ENCODE data around the gene KRTAP10-1.
"Not testable (repeated sequence)": the region's sequence is repeated elsewhere in the genome, so short reads cannot be mapped to it uniquely, and the experiment has no call there.

The KRTAP10-1 gene, protein sequence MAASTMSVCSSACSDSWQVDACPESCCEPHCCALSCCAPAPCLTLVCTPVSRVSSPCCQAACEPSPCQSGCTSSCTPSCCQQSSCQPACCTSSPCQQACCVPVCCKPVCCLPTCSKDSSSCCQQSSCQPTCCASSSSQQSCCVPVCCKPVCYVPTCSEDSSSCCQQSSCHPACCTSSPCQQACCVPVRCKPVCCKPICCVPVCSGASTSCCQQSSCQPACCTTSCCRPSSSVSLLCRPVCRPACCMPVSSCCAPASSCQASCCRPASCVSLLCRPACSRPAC

DNA sequence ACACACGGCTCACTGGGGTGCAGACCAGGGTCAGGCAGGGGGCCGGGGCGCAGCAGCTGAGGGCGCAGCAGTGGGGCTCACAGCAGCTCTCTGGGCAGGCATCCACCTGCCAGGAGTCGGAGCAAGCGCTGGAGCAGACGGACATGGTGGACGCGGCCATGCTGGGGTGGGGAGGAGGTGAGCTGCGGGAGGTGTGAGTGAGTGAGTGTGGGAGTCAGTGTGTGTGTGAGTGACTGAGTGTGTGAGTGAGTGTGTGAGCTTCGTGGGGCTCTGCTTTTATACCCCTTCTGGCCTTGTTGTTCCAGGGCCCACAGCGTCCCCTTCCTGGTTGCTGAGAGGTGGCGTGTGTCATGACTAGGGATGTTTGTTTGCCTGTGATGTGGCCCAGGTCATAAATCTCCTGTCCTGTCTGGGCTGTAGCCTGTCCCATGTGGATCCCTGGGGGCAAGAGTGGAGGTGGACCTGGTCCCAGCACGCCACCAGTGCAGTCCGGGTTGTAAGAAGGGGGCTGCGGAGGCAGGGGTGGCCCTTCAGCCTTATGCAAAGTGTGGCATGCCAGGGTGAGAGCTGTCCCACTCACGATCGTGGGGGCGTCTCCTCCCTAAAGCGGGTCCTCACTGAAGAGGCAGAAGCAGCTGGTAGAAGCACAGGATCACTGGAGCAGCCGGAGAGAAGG is at the start of gene KRTAP10-1:
Gene KRTAP10-1, minus strand, starts transcription at position 205 of the 676 bp plus-strand sequence. Its CDS starts 45 bp downstream, at position 160.
- no peak for DNase-seq (ENCODE audit: extremely low read depth in 1 of 2, low read depth in 1 of 2)

DNA sequence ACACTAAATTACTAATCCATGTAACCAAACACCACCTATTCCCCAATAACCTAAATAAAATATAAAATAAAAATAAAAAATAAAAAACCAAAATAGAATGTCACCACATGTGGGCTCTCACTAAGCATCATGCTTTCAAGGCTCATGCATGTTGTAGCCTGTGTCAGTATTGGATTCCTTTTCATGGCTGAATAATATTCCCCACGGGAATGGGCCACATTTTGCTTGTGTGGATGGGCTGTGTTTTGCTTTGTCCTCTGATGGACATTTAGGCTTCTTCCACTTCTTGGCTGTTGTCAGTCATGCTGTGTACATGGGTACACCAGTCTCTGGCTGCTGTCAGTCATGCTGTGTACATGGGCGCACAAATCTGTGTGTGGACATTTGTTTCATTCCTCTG is 49.1 kb upstream of the KRTAP10-1 start:
- DNase-seq (ENCODE audit: extremely low read depth in 1 of 2, low read depth in 1 of 2), result no peak

DNA sequence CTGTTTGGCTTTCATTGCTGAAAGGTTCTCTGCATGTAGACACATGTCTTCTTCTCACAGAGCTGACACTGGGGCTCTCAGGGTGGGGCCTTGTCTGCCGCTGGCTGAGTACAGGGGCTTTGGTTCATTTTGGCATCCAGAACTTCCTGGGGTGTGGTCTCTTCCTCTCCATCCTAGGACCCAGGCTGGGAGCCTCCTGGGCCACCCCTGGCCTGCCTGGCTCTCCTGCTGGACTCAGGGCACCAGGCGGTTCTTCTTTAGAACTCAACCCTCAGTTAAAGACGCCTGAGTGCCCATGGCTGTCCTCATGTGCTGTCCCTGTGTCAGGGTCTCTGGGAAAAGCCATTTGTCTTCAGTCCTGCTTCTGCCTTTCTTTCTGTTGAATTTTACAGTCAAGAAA is 45.9 kb upstream of the KRTAP10-1 start:
- DNase-seq (ENCODE audit: extremely low read depth in 1 of 2, low read depth in 1 of 2), result no peak

DNA sequence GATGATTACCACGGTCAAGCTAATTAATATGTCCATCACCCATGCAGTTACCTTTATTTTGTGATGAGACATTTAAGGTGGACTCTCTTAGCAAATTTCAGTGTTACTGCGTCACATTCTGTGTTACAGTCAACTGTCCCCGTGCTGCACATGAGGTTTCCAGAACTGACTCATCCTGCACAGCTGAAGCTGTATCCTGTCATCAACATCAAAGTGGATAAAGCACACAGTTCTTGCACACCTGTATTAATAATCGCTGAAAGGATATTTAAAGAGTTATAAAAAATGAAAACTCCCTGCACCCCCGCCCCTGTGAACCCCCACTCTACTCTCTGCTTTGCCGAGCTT is 43.8 kb upstream of the KRTAP10-1 start:
- DNase-seq (ENCODE audit: extremely low read depth in 1 of 2, low read depth in 1 of 2), result peak in 1 of 2 donors; percentile 13

DNA sequence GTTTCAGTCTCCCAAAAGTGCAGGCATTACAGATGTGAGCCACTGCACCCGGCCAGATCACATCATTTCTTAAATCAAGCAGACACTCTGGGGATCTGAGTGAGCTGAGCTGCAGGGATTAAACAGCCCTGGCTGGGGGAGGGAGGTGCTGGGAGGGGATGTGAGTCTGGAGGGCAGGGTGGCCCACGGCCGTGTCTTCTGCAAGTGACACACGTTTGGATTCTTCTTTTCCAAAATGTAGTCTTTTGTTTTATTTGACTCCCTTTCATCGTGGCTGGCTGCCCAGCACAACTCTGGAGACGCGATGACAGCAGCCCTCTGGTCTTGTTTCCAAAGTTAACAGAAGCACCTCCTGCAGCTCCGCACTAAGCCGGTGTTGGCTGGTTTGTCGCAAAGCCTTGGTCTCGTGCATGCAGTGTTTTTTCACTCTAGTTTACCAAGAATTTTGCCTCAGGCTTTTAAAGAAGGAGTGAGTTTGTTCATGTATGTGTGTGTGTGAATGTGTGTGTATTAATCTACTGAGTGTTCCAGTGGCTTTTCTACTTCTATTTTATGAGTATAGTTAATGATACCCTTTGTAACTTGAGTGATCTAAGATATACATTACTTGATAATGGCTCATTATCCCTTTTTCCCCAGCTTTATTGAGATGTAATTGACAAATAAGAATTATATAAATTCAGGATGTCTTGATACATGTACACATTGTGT is 43.2 kb upstream of the KRTAP10-1 start:
- no peak for DNase-seq (ENCODE audit: extremely low read depth in 1 of 2, low read depth in 1 of 2)

DNA sequence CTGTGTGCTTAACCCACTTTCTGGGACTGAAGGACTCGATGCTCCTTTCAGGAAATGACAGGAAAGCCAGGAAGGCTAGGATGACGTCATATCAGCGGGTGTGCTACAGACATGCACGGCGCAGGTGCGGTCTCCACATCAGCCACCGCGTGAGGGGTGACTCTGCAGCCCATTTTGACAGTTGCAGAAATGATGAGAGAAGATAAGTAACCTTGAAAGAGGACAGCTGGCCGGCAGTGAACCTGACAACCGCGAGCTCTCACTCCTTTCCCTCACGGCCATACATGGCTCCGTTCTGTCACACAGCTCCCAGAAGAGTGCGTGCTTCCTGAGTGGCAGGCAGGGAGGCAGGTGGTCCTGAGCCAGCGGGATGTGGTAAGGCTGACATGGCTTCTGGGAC is 42.1 kb upstream of the KRTAP10-1 start:
- no peak for DNase-seq (ENCODE audit: extremely low read depth in 1 of 2, low read depth in 1 of 2)

DNA sequence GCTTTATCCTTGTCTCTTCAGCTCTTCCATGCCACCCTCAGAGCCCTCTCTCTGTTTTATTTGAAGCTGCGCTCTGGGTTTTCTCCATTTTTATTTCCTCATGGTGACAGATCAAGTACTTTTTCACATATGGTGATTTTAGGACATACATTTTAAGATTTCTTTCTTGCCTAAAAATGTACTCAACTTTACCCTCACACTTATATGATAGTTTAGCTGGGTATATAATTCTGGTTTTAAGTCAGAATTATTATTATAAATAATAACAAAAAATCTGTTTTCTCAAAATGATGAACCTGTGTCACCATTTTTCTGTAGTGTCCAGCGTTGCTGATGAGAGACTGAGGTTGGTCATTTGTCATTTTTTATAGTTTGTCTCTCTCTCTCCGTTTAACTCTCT is 41.2 kb upstream of the KRTAP10-1 start:
- DNase-seq (ENCODE audit: extremely low read depth in 1 of 2, low read depth in 1 of 2), result no peak

DNA sequence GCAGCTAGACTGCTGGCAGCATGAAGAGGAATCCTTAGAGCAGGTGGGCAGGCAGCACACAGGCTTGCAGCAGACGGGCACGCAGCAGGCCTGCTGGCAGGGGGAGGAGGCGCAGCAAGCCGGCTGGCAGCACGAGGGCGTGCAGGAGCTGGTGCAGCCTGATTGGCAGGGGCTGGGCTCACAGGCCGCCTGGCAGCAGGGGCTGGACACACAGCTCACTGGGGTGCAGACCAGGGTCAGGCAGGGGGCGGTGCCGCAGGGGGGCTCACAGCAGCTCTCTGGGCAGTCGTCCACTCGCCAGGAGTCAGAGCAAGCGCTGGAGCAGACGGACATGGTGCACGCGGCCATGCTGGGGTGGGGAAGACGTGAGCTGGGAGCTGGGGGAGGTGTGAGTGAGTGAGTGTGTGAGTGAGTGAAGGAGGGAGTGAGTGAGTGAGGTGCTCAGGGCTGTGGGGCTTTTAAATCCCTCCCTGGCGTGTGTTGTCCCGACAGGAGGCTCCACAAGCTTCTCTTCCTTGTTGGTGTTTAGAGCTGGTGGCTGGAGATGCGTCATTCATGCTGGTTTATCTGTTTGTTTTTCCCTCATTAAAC is 40.3 kb upstream of the KRTAP10-1 start, which contains the start of gene KRTAP10-5:
Gene KRTAP10-5, minus strand, starts transcription at position 374 of the 591 bp plus-strand sequence. Its CDS starts 26 bp downstream, at position 348.
- DNase-seq (ENCODE audit: extremely low read depth in 1 of 2, low read depth in 1 of 2), result not testable (repeated sequence)

DNA sequence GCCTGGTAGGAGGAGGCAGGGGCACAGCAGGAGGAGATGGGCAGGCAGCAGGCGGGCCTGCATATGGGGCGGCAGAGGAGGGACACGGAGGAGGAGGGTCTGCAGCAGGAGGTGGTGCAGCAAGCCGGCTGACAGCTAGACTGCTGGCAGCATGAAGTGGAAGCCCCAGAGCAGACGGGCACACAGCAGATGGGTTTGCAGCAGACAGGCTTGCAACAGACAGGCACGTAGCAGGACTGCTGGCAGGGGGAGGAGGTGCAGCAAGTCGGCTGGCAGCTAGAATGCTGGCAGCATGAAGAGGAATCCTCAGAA is 39.8 kb upstream of the KRTAP10-1 start:
- DNase-seq (ENCODE audit: extremely low read depth in 1 of 2, low read depth in 1 of 2), result no peak

DNA sequence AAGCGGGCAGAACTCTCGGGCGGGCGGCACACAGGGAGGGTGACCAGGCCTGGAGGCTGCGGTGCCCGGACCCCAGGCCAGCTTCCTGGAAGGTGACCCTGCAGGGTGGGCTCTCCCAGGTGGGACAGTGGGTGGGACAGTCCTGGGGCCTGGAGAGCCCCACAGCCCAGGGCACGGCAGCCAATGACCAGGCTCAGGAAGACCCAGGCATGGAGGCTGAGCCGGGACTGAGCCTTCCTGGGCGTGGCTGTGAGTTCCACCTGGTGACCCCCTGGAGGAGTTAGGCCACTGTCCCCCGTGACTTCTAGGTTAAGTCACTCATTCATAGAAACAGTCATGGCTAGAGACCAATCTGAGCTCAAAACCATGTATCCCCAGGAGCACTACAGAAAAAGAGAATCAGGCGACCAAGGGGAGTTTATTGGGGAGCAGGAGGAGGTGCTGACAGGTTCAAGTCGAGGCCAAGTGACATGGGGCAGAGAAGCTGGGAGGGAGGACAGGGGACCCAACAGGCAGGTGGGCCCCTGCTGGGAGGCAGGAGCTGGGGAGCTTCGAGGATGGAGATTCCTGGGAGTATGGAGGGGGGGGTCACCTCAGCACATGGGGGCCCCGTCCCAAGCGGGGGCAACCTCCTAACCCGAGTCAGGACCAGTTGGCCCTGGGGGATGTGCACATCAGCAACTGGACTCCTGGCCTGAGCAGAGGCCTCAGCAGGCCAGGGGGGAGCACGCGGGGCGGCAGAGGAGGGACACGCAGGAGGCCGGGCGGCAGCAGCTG is 39.2 kb upstream of the KRTAP10-1 start:
- DNase-seq (ENCODE audit: extremely low read depth in 1 of 2, low read depth in 1 of 2), result no peak

DNA sequence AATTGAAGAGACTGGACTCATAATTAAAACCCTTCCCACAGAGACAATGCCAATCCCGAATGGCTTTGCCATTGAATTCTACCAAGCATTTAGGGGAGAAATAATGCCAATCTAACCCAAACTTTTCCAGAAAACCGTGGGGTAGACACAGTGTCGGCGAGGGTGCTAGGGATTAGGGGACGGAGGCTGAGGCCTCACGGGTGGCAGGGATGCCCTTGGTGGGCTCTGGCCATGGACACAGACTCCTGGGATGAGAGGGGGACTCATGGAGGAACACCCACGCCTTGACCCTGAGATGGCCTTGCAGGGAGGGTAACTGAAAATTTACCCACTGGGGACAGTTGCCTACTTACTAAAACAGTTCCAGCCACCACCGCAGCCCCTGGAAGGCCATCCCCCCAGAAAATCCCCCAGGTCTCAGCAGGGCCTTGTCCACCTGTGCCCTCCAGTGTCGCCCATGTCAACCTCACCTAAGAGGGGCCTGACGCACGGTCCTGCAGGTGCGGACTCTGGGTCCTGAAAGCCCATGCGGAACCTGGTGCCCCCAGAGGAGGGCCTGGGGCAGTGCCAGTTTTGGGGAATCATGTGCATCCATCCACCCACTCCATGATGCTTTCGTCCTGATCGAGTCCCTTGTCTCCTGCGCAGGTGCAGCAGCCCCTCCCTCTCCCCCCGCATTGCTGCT is 38.5 kb upstream of the KRTAP10-1 start:
- no peak for DNase-seq (ENCODE audit: extremely low read depth in 1 of 2, low read depth in 1 of 2)

DNA sequence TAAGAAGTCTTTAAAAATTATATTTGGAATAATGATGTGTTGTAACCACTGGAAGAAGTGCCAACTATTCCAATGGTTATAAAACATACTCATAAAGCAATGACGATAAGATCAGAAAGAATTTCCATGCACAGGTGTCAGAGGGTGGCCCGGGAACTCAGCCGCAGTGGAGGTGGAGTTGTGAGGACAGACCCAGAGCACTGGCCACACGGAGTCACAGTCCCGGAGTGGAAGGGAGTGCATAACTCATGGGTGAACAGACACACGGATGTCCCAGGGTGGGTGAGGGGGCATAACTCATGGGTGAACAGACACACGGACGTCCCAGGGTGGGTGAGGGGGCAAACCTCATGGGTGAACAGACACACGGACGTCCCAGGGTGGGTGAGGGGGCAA is 36.0 kb upstream of the KRTAP10-1 start:
- DNase-seq (ENCODE audit: extremely low read depth in 1 of 2, low read depth in 1 of 2), result no peak

DNA sequence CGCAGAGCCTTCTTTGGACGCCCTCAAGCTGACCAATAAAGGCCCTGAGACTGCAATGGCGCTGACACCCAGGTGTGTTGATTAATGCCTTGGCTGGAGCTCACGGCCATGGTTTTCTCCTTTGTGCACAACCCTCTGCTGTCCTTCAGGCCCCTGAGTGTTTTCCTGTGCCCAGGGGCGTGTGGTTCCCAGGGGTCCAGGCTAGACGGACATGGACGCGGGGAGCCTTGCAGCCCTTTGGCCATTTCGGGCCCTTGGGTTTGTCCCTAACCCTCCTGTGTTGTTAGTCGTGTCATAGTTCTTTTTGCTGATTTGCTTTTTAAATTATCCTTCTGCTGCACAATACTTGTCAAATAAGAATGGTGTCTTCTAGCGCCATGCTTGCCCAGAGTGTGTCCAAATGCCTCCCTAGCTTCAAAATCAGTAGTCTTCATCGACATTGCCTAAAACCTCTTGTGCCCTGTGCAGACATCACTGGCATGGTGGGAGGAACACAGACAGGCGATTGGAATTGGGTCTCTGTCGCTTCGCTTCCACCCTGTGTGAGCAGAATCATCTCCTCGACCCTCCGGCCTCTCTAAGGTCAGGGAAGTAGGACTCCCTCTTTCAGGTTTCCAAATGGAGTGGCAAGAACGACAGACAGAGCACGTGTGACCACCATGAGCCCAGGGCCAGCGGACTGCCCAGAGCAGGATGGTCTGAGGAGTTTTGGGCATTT is 35.5 kb upstream of the KRTAP10-1 start:
- DNase-seq (ENCODE audit: extremely low read depth in 1 of 2, low read depth in 1 of 2), result no peak

DNA sequence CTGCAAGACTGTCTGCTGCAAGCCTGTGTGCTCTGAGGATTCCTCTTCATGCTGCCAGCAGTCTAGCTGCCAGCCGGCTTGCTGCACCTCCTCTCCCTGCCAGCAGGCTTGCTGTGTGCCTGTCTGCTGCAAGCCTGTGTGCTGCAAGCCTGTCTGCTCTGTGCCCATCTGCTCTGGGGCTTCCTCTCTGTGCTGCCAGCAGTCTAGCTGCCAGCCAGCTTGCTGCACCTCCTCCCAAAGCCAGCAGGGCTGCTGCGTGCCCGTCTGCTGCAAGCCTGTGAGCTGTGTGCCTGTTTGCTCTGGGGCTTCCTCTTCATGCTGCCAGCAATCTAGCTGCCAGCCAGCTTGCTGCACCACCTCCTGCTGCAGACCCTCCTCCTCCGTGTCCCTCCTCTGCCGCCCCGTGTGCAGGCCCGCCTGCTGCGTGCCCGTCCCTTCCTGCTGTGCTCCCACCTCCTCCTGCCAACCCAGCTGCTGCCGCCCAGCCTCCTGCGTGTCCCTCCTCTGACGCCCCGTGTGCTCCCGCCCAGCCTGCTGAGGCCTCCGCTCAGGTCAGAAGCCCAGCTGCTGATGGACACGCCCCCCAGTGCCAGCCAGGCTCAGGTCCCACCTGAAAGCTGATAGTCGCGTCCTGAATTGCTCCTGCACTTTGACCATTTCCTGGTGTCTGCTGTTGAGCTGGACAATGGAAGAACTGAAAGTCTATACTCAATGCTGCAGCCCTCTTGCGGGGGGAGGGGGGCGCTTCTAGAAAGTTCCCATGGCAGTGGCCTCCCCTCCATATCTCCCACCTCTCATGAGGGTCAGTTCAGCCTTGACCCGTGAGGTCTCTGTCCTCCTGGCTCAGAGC is 34.7 kb upstream of the KRTAP10-1 start:
- DNase-seq (ENCODE audit: extremely low read depth in 1 of 2, low read depth in 1 of 2), result no peak

DNA sequence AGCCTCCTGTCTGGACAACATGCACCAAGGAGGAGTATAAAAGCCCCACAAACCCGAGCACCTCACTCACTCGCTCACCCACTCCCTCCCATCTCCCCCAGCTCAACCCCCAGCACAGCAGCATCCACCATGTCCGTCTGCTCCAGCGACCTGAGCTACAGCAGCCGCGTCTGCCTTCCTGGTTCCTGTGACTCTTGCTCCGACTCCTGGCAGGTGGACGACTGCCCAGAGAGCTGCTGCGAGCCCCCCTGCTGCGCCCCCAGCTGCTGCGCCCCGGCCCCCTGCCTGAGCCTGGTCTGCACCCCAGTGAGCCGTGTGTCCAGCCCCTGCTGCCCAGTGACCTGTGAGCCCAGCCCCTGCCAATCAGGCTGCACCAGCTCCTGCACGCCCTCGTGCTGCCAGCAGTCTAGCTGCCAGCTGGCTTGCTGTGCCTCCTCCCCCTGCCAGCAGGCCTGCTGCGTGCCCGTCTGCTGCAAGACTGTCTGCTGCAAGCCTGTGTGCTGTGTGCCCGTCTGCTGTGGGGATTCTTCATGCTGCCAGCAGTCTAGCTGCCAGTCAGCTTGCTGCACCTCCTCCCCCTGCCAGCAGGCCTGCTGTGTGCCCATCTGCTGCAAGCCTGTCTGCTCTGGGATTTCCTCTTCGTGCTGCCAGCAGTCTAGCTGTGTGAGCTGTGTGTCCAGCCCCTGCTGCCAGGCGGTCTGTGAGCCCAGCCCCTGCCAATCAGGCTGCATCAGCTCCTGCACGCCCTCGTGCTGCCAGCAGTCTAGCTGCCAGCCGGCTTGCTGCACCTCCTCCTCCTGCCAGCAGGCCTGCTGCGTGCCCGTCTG is 33.8 kb upstream of the KRTAP10-1 start, which contains the start of gene KRTAP10-4:
Gene KRTAP10-4, plus strand, starts transcription at position 100 of the 827 bp plus-strand sequence. Its CDS starts 30 bp downstream, at position 130.
- not testable (repeated sequence) for DNase-seq (ENCODE audit: extremely low read depth in 1 of 2, low read depth in 1 of 2)

DNA sequence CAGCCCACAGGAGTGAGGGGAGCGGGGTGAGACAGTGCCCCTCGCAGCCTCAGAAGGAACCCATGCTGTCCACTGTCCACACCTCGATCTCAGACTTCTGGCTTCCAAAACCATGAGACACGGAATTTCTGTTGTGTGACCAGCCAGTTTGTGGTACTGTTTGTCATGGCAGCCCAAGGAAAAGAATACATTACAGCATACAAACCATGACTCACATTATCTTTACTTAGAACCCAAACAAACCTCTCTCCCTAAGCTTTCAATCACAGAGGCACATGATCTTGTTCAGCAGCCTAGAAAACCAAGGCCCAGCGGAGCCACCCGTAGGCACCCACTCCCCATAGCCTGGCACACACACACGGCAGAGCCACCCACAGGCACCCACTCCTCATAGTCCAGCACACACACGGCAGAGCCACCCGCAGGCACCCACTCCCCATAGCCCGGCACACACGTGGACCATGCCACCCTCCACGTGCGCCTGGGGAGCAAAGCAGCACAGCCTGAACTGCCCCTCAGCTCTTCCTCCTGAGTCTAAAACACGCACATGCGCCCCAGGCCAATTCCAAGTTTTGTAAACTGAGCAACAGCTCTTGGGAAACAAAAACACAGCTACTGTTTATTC is 33.1 kb upstream of the KRTAP10-1 start:
- no peak for DNase-seq (ENCODE audit: extremely low read depth in 1 of 2, low read depth in 1 of 2)
